ENCODE results near the gene HLA-DQA2.
A peak's percentile ranks its signal among the peaks of the same experiment; 100 is the strongest.
"Not testable (repeated sequence)": the region's sequence is repeated elsewhere in the genome, so short reads cannot be mapped to it uniquely, and the experiment has no call there.

HLA-DQA2 gene

DNA sequence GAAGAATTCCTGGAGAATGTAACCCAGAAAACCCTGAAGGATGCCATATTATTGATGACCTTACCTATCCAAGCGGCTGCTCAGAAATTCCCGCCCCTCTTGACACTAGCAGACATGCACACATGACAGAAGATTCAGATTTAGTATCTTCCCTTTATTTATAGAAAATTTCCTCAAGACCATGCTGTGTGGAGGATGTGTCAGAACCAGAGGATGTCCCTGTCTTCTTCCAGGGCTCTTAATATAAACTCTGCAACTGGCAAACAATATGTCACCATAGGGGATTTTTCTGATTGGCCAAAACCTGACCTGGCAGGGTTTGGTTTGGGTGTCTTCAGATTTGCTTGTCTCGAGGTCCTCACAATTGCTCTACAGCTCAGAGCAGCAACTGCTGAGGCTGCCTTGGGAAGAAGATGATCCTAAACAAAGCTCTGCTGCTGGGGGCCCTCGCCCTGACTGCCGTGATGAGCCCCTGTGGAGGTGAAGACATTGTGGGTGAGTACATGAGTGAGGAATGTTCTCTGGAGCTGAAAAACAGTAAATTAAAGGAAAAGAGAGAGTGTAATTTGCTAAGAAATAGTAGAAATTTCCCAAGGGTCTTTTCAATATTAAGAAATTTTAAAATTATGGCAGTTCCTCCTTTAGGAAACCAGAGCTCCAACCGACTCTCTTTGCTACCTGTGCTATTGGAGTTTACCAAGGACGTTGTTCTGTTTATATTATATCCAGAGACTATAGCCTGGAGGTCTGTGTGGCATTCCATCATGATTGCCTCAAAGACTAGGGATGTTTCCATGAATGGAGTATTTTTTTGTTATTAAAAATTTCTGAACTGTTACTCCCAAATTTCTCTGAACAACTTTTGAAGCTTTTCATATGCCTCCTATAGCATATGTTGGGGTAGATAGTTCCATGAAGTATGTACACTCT lies at the start of gene HLA-DQA2:
TSS of gene HLA-DQA2 (plus strand) at position 361 of the 930 bp plus-strand sequence. CDS start at position 414, 53 bp downstream.
- no peak for DNase-seq

DNA sequence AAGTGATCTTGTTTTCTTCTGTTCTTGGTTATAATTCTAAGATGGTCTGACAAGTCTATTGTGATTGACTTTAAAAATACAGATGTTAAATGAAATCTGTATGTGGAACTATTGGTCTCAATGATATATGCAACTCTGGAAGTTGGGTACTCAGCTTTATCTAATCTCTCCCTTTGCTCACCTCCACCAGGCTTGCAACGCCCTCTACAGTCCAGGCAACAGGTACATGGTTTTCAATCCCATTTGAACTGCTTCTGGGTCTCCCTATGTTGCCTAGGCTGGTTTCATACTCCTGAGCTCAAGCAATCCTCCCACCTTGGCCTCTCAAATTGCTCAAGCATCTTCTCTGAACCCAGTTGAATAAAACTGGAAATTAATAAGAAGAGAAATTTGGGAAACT lies 49.2 kb upstream of the HLA-DQA2 start:
- peak; percentile 19 for DNase-seq

GRCh38 chr6:32697031-32697430 lies 44.2 kb upstream of the HLA-DQA2 start:
- DNase-seq: no peak

- DNase-seq: peak; percentile 53
Measured at GRCh38 chr6:32700391-32701040, 40.7 kb upstream of the HLA-DQA2 start.

DNA sequence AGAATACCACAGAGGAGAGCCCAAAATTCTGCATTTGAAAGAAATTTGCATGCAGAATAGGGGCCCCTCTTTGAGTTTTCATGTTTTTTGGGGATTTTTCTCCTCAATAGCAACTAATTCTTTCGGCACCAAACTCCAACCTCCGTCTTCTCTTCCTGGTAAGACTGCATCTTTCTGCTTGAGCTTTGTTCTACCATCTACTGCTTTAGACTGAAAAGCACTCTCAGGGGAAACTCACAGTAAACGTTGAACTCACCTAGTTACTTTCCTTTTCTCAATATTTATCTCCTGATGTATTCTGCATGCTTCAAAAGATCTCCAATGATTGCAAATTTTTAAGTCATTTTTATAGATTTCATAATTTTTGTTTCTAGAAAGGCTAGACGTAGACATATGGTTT lies 37.8 kb upstream of the HLA-DQA2 start:
- DNase-seq: no peak

DNA sequence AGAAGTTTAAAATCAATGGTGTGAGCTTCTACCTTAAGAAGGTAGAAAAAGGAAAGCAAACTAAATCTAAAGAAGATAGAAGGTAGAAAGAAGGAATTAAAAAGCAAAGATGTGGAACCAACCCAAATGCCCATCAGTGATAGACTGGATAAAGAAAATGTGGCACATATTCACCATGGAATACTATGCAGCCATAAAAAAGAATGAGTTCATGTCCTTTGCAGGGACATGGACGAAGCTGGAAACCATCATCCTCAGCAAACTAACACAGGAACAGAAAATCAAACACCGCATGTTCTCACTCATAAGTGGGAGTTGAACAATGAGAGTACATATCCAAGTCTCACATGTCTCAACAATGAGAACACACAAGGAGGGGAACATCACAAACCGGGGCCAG lies 36.0 kb upstream of the HLA-DQA2 start:
- not testable (repeated sequence) for DNase-seq

DNA sequence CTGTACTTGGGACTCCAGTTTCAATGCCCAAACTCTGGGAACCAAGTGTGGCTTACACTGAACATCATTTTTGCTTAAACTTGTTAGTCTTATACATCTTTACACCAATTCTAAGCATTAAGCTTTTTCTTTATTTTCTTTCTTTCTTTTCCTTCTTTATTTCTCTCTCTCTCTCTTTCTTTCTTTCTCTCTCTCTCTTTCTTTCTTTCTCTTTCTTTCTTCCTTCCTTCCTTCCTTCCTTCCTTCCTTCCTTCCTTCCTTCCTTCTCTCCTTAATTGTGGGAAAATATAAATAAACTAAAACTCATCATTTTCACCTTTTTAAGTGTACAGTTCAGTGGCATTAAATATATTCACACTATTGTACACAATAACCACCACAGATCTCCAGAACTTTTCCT lies 31.6 kb upstream of the HLA-DQA2 start:
- DNase-seq: no peak

GRCh38 chr6:32713241-32713640 lies 27.9 kb upstream of the HLA-DQA2 start:
- DNase-seq: no peak

GRCh38 chr6:32716396-32716795 lies 24.8 kb upstream of the HLA-DQA2 start:
- DNase-seq: no peak

GRCh38 chr6:32718879-32719278 lies 22.3 kb upstream of the HLA-DQA2 start:
- no peak for DNase-seq

DNA sequence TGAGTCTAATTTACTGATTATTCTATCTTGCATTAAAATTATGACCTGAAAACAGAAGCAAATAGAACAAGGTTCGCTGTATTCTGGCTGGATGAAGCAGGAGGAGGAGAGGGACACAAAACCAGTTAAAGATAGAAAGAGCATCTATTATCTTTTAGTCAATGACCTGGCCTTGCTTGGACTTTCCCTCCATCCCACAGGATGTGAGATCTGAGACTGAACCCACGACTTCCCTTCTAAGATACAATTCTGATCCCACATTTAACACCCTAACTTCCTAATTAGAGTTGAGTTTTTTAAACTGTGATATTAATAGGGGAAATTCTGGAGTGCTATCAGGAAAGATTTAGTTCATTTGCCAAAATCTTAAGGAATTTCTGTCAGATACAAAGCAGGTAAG lies 3.1 kb upstream of the HLA-DQA2 start:
- no peak for DNase-seq

GRCh38 chr6:32742374-32742773 lies 1.2 kb downstream of the HLA-DQA2 start:
- no peak for DNase-seq

- no peak for DNase-seq
Measured at GRCh38 chr6:32744776-32745175, 3.6 kb downstream of the HLA-DQA2 start.

GRCh38 chr6:32745649-32746048 lies 4.5 kb downstream of the HLA-DQA2 start:
- not testable (repeated sequence) for DNase-seq

DNA sequence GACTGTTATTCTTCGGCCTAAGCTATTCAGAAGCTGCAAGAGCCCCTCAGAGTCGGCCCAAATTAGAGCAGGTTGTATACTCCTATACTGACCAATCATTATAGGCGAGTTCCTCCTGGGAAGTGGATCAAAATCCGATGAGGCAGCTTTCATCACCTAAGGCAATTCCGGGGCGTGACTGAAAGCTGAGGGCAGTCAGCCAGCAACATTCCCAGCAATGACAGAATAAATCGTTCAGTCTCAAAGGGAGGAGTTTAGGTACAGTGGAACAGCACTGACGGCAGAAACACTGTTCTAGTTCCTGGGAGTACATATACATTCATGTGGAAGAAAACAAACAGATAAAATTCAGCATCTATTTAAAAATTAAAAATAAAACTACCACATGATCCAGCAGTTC lies 11.4 kb downstream of the HLA-DQA2 start:
- no peak for DNase-seq

DNA sequence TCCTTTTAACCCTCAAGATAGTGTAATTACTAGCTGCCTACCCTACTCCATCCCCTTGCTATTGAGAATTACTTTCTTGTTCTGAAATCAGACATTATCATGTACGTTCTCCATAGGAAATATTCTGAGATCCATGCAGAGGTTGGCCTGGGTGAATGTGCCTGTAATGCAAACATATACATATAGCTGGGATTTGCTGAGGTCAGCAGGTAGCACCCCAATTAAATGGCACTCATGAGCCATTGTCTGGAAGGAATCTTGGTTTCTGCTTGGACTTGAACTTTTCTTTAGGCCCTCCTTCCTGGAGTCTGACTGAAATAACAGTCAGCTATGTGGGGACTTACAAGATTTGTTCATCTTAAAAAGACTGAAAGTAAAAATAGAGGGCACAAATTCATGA lies 18.5 kb downstream of the HLA-DQA2 start:
- no peak for DNase-seq

- DNase-seq: no peak
Measured at GRCh38 chr6:32761072-32761471, 19.9 kb downstream of the HLA-DQA2 start.

- no peak for DNase-seq
Measured at GRCh38 chr6:32761548-32761947, 20.4 kb downstream of the HLA-DQA2 start.

GRCh38 chr6:32763421-32763820 lies 22.2 kb downstream of the HLA-DQA2 start, which contains the start of gene HLA-DQB2:
HLA-DQB2 (minus strand) TSS chr6:32763532; CDS start chr6:32763470, 62 bp downstream.
- DNase-seq: no peak

DNA sequence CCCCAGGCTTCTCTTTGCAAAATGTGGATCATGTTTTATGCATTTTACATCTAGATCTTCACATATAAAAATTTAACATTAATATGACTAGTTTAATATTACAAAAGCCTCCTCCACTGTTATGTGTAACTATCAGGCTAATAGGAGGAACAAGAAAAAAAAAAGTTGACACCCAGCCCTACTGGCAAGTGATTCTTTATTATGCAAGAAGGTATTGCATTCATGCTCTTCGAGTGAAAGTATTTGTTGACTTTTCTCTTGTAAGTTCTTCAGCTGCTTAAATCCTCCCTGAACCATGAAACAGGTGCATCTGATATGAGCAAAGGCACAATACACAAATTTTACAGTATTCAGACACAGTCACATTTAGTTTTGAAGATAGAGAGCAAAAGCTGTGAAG lies 22.9 kb downstream of the HLA-DQA2 start:
- DNase-seq: no peak

- no peak for DNase-seq
Measured at GRCh38 chr6:32772656-32773055, 31.5 kb downstream of the HLA-DQA2 start.

- no peak for DNase-seq
Measured at GRCh38 chr6:32774426-32774825, 33.2 kb downstream of the HLA-DQA2 start.

DNA sequence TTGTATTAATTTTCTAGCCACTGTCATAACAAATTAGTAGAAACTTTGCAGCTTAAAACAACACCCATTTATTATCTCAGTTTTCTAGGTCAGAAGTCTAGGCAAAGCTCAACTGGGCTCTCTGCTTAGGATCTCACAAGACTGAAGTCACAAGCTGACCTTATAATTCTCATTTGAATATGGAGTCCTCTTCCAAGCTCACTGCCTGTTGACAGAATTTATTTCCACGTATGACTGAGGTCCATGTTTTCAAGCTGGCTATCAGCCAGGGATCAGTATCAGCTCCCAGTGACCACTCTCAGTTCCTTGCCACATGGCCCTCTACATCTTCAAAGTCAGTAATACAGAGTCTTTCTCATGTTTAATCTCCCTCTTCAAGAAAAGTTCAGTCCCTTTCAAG lies 33.9 kb downstream of the HLA-DQA2 start:
- DNase-seq: no peak

DNA sequence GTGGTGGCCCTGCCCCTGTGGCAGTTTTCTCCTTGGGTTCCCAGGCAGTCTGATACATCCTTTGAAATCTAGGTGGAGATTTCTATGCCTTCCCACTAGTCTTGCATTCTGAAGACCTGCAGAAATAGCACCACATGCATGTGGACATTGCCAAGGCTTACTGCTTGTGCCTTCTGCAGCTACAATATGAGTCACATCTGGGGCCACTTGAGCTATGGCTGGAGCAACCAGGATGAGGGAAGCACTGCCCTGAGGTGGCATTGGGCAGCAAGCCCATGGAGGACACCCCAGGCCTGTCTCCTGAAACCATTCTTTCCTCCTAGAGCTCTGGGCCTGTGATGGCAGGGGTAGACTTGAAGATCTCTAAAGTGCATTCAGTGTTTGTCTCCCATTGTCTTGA lies 37.8 kb downstream of the HLA-DQA2 start:
- no peak for DNase-seq
